HepG2 (cell line): ENCODE data around the gene DAZAP1. TPM values are rescaled to one million over a fixed set of nuclear protein-coding genes. Genes with fewer than 3 reads are reported as not detected.
A peak's percentile ranks its signal among the peaks of the same experiment; 100 is the strongest.

Experiments
- ATF7-NPFF ChIP-seq: sonication (generic); formaldehyde crosslinking; IDR thresholded peaks from 2 replicates; pipeline ENCODE4 v1.8.1; 2023; ENCODE audit warnings: mild to moderate bottlenecking, low read depth, missing genetic modification reagents, moderate library complexity
- BHLHE40 ChIP-seq: IDR thresholded peaks from 2 replicates; pipeline ENCODE4 v1.6.1; 2011; ENCODE audit warnings: low read length, improper control_type of control experiment
- CAMTA2 ChIP-seq: sonication (generic); formaldehyde crosslinking; IDR thresholded peaks from 2 replicates; pipeline ENCODE4 v1.4.0; 2020; ENCODE audit warnings: mild to moderate bottlenecking, missing genetic modification reagents, borderline replicate concordance
- ELF3 ChIP-seq: IDR thresholded peaks from 2 replicates; pipeline ENCODE4 v1.6.1; 2016; ENCODE audit warnings: missing genetic modification reagents, missing compliant biosample characterization
- HCFC1 ChIP-seq: fragments of 150-350 bp; IDR thresholded peaks from 2 replicates; pipeline ENCODE4 v1.6.1; 2014; ENCODE audit warnings: low read depth, low read length
- KLF16 ChIP-seq, 2 experiments: sonication (generic) in 1 of 2; formaldehyde crosslinking in 1 of 2; IDR thresholded peaks; 2 replicates each; pipeline versions ENCODE4 v1.6.1 to v1.8.0; 2016 to 2023; ENCODE audit warnings: missing genetic modification reagents in 2 of 2, missing compliant biosample characterization in 1 of 2
- RBAK ChIP-seq: sonication (generic); formaldehyde crosslinking; IDR thresholded peaks from 2 replicates; pipeline ENCODE4 v1.5.1; 2020; ENCODE audit warnings: mild to moderate bottlenecking, missing genetic modification reagents
- RXRA ChIP-seq: sonication (generic); formaldehyde crosslinking; IDR thresholded peaks from 2 replicates; pipeline ENCODE4 v1.5.1; 2020; ENCODE audit warnings: missing genetic modification reagents
- SAFB2 ChIP-seq: sonication (generic); formaldehyde crosslinking; IDR thresholded peaks from 2 replicates; pipeline ENCODE4 v1.5.1; 2020; ENCODE audit warnings: missing genetic modification reagents, low read depth, mild to moderate bottlenecking, borderline replicate concordance
- SMC3 ChIP-seq: IDR thresholded peaks from 2 replicates; pipeline ENCODE4 v1.6.1; 2011; ENCODE audit warnings: low read length, improper control_type of control experiment
- TEAD3 ChIP-seq: optimal IDR thresholded peaks from 2 replicates; pipeline ENCODE3; 2016; ENCODE audit warnings: borderline replicate concordance
- ZKSCAN5 ChIP-seq: sonication (generic); formaldehyde crosslinking; IDR thresholded peaks from 2 replicates; pipeline ENCODE4 v1.5.1; 2020; ENCODE audit warnings: mild to moderate bottlenecking, missing genetic modification reagents
- ZSCAN5A ChIP-seq: sonication (generic); formaldehyde crosslinking; IDR thresholded peaks from 2 replicates; pipeline ENCODE4 v1.8.0; 2022; ENCODE audit warnings: mild to moderate bottlenecking, missing genetic modification reagents, borderline replicate concordance
- polyA plus RNA-seq, 8 experiments: library from polyadenylated mRNA; depleted of rRNA in 3 of 8; stranded (reverse) in 7 of 8; unstranded in 1 of 8; fragments of >200 nt; fragmentation: Illumina TruSeq in 4 of 8; extraction: Trizol in 4 of 8; gene quantifications; 2 replicates each; pipeline versions ENCODE4 v1.2.1 to v1.2.3, GENCODE V29; 2011 to 2016; ENCODE audit warnings: low read depth in 4 of 8, missing spikeins in 1 of 8, mixed read lengths in 1 of 8; ENCODE audit not compliant: insufficient read depth in 1 of 8
- total RNA-seq, 5 experiments: library from RNA; depleted of rRNA; stranded (reverse); fragments of >200 nt; fragmentation: Illumina TruSeq; extraction: Trizol; gene quantifications; 2 replicates each; pipeline ENCODE4 v1.2.3, GENCODE V29; 2016; ENCODE audit warnings: low read depth in 1 of 5
- TF ChIP-seq, protein P1 (sequence below): sonication (generic); formaldehyde crosslinking; IDR thresholded peaks from 2 replicates; pipeline ENCODE4 v1.5.1; 2020; ENCODE audit warnings: missing genetic modification reagents, mild to moderate bottlenecking, borderline replicate concordance
- TF ChIP-seq, protein P2 (sequence below): sonication (generic); formaldehyde crosslinking; IDR thresholded peaks from 2 replicates; pipeline ENCODE4 v1.4.0; 2020; ENCODE audit warnings: missing genetic modification reagents, borderline replicate concordance
- TF ChIP-seq, protein P3 (sequence below): sonication (generic); formaldehyde crosslinking; IDR thresholded peaks from 2 replicates; pipeline ENCODE4 v1.4.0; 2020; ENCODE audit warnings: low read depth, missing genetic modification reagents

The DAZAP1 gene
- total and polyA plus RNA-seq, 2 of the 13 experiments (the other 11 are each of a cell fraction or from before 2014, with no cell fraction given): 63.3 to 79.2 TPM

DNA sequence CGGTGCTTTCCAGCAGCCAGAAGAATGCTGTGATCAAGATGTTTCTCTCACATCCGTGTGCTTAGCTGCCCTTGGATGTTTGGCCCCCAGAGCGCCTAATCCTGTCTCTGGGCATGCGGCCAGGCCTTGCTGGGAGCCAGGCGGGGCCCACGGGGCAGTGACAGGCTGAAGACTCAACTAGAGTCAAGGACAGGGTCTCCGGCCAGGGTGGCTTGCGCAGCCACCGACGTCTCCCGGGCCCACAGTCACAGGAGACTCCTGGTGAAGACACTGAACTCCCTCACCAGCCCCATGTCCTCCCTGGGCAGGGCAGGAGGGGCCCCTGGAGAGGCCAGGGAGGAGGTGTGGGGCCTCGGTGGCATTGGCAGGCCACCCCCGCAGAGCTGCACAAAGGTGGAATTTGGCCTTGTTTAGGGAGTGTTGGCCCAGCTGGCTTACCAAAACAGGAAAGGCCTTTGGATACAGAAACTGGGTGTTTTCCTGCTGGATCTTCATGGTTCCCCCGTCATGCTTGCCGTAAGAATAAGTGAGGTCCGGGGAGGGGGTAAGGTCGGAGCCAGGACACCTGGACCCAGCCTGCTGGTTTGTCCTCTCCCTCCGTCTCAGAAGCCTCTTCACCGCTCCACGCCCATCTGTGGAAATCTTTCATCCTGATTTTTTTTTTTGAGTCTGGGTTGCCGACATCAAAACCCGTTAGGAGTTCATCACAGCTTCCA lies 33.7 kb upstream of the DAZAP1 start (continued):
- TF ChIP-seq ZSCAN5A (CRISPR knock-in tag): no peak
- TF ChIP-seq KLF16 (CRISPR knock-in tag; IDR thresholded peaks at IDR 0.05): no peak; a peak in 1 of 4 replicates
- TF ChIP-seq SAFB2: no peak
- TF ChIP-seq RXRA (CRISPR knock-in tag): peak; percentile 94
- TF ChIP-seq SMC3: no peak
- TF ChIP-seq HCFC1: no peak
- no peak for TF ChIP-seq BHLHE40
- TF ChIP-seq, protein P1, sequence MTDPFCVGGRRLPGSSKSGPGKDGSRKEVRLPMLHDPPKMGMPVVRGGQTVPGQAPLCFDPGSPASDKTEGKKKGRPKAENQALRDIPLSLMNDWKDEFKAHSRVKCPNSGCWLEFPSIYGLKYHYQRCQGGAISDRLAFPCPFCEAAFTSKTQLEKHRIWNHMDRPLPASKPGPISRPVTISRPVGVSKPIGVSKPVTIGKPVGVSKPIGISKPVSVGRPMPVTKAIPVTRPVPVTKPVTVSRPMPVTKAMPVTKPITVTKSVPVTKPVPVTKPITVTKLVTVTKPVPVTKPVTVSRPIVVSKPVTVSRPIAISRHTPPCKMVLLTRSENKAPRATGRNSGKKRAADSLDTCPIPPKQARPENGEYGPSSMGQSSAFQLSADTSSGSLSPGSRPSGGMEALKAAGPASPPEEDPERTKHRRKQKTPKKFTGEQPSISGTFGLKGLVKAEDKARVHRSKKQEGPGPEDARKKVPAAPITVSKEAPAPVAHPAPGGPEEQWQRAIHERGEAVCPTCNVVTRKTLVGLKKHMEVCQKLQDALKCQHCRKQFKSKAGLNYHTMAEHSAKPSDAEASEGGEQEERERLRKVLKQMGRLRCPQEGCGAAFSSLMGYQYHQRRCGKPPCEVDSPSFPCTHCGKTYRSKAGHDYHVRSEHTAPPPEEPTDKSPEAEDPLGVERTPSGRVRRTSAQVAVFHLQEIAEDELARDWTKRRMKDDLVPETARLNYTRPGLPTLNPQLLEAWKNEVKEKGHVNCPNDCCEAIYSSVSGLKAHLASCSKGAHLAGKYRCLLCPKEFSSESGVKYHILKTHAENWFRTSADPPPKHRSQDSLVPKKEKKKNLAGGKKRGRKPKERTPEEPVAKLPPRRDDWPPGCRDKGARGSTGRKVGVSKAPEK: no peak
- TF ChIP-seq ATF7-NPFF (CRISPR knock-in tag): peak; percentile 56
- peak; percentile 61; the same call in 1 of the 2 replicates for TF ChIP-seq ELF3 (CRISPR knock-in tag)
- TF ChIP-seq TEAD3 (CRISPR knock-in tag): peak; percentile 65
- TF ChIP-seq, protein P2, sequence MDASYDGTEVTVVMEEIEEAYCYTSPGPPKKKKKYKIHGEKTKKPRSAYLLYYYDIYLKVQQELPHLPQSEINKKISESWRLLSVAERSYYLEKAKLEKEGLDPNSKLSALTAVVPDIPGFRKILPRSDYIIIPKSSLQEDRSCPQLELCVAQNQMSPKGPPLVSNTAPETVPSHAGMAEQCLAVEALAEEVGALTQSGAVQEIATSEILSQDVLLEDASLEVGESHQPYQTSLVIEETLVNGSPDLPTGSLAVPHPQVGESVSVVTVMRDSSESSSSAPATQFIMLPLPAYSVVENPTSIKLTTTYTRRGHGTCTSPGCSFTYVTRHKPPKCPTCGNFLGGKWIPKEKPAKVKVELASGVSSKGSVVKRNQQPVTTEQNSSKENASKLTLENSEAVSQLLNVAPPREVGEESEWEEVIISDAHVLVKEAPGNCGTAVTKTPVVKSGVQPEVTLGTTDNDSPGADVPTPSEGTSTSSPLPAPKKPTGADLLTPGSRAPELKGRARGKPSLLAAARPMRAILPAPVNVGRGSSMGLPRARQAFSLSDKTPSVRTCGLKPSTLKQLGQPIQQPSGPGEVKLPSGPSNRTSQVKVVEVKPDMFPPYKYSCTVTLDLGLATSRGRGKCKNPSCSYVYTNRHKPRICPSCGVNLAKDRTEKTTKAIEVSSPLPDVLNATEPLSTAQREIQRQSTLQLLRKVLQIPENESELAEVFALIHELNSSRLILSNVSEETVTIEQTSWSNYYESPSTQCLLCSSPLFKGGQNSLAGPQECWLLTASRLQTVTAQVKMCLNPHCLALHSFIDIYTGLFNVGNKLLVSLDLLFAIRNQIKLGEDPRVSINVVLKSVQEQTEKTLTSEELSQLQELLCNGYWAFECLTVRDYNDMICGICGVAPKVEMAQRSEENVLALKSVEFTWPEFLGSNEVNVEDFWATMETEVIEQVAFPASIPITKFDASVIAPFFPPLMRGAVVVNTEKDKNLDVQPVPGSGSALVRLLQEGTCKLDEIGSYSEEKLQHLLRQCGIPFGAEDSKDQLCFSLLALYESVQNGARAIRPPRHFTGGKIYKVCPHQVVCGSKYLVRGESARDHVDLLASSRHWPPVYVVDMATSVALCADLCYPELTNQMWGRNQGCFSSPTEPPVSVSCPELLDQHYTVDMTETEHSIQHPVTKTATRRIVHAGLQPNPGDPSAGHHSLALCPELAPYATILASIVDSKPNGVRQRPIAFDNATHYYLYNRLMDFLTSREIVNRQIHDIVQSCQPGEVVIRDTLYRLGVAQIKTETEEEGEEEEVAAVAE (CRISPR knock-in tag): 0 out of 2 replicates have a peak, but pooled peaks have one; percentile 68
- TF ChIP-seq, protein P3, sequence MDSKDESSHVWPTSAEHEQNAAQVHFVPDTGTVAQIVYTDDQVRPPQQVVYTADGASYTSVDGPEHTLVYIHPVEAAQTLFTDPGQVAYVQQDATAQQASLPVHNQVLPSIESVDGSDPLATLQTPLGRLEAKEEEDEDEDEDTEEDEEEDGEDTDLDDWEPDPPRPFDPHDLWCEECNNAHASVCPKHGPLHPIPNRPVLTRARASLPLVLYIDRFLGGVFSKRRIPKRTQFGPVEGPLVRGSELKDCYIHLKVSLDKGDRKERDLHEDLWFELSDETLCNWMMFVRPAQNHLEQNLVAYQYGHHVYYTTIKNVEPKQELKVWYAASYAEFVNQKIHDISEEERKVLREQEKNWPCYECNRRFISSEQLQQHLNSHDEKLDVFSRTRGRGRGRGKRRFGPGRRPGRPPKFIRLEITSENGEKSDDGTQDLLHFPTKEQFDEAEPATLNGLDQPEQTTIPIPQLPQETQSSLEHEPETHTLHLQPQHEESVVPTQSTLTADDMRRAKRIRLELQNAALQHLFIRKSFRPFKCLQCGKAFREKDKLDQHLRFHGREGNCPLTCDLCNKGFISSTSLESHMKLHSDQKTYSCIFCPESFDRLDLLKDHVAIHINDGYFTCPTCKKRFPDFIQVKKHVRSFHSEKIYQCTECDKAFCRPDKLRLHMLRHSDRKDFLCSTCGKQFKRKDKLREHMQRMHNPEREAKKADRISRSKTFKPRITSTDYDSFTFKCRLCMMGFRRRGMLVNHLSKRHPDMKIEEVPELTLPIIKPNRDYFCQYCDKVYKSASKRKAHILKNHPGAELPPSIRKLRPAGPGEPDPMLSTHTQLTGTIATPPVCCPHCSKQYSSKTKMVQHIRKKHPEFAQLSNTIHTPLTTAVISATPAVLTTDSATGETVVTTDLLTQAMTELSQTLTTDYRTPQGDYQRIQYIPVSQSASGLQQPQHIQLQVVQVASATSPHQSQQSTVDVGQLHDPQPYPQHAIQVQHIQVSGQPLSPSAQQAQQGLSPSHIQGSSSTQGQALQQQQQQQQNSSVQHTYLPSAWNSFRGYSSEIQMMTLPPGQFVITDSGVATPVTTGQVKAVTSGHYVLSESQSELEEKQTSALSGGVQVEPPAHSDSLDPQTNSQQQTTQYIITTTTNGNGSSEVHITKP: 0 out of 2 replicates have a peak, but pooled peaks have one; percentile 38
- TF ChIP-seq RBAK (CRISPR knock-in tag): no peak
- TF ChIP-seq CAMTA2 (CRISPR knock-in tag): no peak
- no peak for TF ChIP-seq ZKSCAN5 (CRISPR knock-in tag)
